ENCODE data around the gene NDUFB11. TPM values are rescaled to one million over a fixed set of nuclear protein-coding genes. Genes with fewer than 3 reads are reported as not detected.

Gene NDUFB11
- total RNA-seq, 1 experiment from 2014 or later = 78.9 TPM

- no TSS peak for BruUV-seq (replicated peaks)
- Histone ChIP-seq H4K20me1 (ENCODE audit: insufficient read depth) (no peaks in the 10 kb centered on the region), H3K79me2 (ENCODE audit: insufficient read depth, low read length) (peaks cover 28% of the 10 kb centered on the region), H3K27me3 (ENCODE audit: insufficient read depth, low read length) (no peaks in the 10 kb centered on the region), H3K36me3 (ENCODE audit: control insufficient read depth in 1 of 2, insufficient read depth in 2 of 2, low read length in 2 of 2) (no peaks in the 10 kb centered on the region; a peak in 1 of 4 replicates), H3K4me1 (ENCODE audit: control insufficient read depth in 1 of 2, insufficient read depth in 2 of 2, low read length in 2 of 2) (peaks cover 5 to 25% of the 10 kb centered on the region in 2 experiments; a peak in 3 of 4 replicates), H3K9me3 (ENCODE audit: control insufficient read depth in 1 of 2, insufficient read depth in 1 of 2, low read depth in 1 of 2, low read length in 2 of 2) (no peaks in the 10 kb centered on the region), H3K4me2 (ENCODE audit: low read length) (peak overlapping the region; percentile 82; the same call in 1 of the 2 replicates), H3K27ac (ENCODE audit: low read depth, low read length) (no peak overlapping the region), H3K9ac (ENCODE audit: low read length) (no peak overlapping the region), H2AFZ (ENCODE audit: low read depth, low read length, poor library complexity, severe bottlenecking) (no peak overlapping the region), H3K4me3 (replicated peaks in 1 of 2; ENCODE audit: low read depth in 1 of 2, low read length in 2 of 2) (no peak overlapping the region), H3K9me2 (ENCODE audit: insufficient read depth) (no peaks in the 10 kb centered on the region)
- TF ChIP-seq JUND (IDR thresholded peaks at IDR 0.05) (no peak), POLR2A (IDR thresholded peaks at IDR 0.05; ENCODE audit: borderline replicate concordance, extremely low read depth, insufficient read depth, insufficient read length) (no peak), SRF (IDR thresholded peaks at IDR 0.05; ENCODE audit: low read depth) (no peak), CBX3 (IDR thresholded peaks at IDR 0.05; ENCODE audit: low read depth) (no peak), REST (IDR thresholded peaks at IDR 0.05; ENCODE audit: low read depth) (no peak), SIN3A (IDR thresholded peaks at IDR 0.05; ENCODE audit: low read depth) (no peak), RAD21 (IDR thresholded peaks at IDR 0.05; ENCODE audit: low read depth) (no peak), FOSL1 (IDR thresholded peaks at IDR 0.05; ENCODE audit: low read depth) (no peak), YY1 (IDR thresholded peaks at IDR 0.05; ENCODE audit: extremely low read depth, insufficient replicate concordance, low read depth, low read length) (no peak), MAX (IDR thresholded peaks at IDR 0.05) (no peak), ZNF274 (IDR thresholded peaks at IDR 0.05; ENCODE audit: low read depth, low read length) (no peak), POLR2AphosphoS5 (IDR thresholded peaks at IDR 0.05; ENCODE audit: low read depth, low read length) (no peak), ZBTB33 (IDR thresholded peaks at IDR 0.05; ENCODE audit: extremely low read depth, insufficient replicate concordance, low read length) (no peak), TCF7L2 (IDR thresholded peaks at IDR 0.05; ENCODE audit: borderline replicate concordance, extremely low read depth, insufficient read depth, insufficient read length) (no peak)
- intact Hi-C loops (cut with micrococcal nuclease) = loop anchor here (5.0 to 10.0 kb wide), 4 partner anchors 172 to 837 kb away; partner anchors contain the start of gene ZNF41
- ChIA-PET RAD21 (ENCODE audit: low non-redundant PET in 1 of 2, low total read pairs in 2 of 2, uncharacterized antibody in 2 of 2, unreplicated experiment in 2 of 2) (no interaction called here), CTCF (interaction anchor here (1.2 to 1.7 kb wide), 3 partner anchors 44 to 195 kb away, joined by 3 to 11 read pairs (median 4); partner anchors contain the start of genes NDUFB11 and RBM10), POLR2A (interaction anchor here (1.1 to 2.0 kb wide), 3 partner anchors 28 to 333 kb away, joined by 4 to 7 read pairs (median 5); partner anchors contain the start of gene RBM10)
- no peak for DNase-seq (ENCODE audit: low read depth, low spot score)
- no peak for ATAC-seq
These were observed 45.4 kb upstream of the NDUFB11 start for GRCh38 chrX:47189906-47190305.
